Loucy (cell line): Measurements from ENCODE around the gene ZNF559.

Experiments
- H2AFZ ChIP-seq: fragments of 200-600 bp; sonication (generic); 2 replicates; pipeline ENCODE4 v1.6.0; 2016; ENCODE audit warnings: antibody characterized with exemption, mild to moderate bottlenecking, low read length, moderate library complexity
- H3F3A ChIP-seq: fragments of 200-600 bp; 2 replicates; pipeline ENCODE4 v1.6.0; 2016; ENCODE audit warnings: antibody characterized with exemption, low read depth, mild to moderate bottlenecking
- H3K27me3 ChIP-seq: fragments of 200-600 bp; sonication (generic); 2 replicates; pipeline ENCODE4 v1.6.1; 2014; ENCODE audit warnings: low read length, mild to moderate bottlenecking; ENCODE audit not compliant: insufficient read depth, poor library complexity, severe bottlenecking
- H3K36me3 ChIP-seq: fragments of 200-600 bp; sonication (generic); 2 replicates; pipeline ENCODE4 v1.6.1; 2016; ENCODE audit warnings: low read length; ENCODE audit not compliant: insufficient read depth
- H3K4me1 ChIP-seq: fragments of 200-600 bp; sonication (generic); 2 replicates; pipeline ENCODE4 v1.5.1; 2014; ENCODE audit warnings: low read length, mild to moderate bottlenecking; ENCODE audit not compliant: insufficient read depth, poor library complexity, severe bottlenecking
- H3K4me2 ChIP-seq: fragments of 200-600 bp; sonication (generic); 2 replicates; pipeline ENCODE4 v1.6.0; 2014; ENCODE audit warnings: antibody characterized with exemption, low read length, low read depth, mild to moderate bottlenecking; ENCODE audit not compliant: poor library complexity, severe bottlenecking
- H3K4me3 ChIP-seq: fragments of 200-600 bp; sonication (generic); 2 replicates; pipeline ENCODE4 v1.5.1; 2014; ENCODE audit warnings: low read length, mild to moderate bottlenecking, mixed read lengths; ENCODE audit not compliant: poor library complexity, severe bottlenecking
- H3K79me2 ChIP-seq: fragments of 200-600 bp; sonication (generic); 2 replicates; pipeline ENCODE4 v1.6.1; 2014; ENCODE audit warnings: low read length; ENCODE audit not compliant: insufficient read depth
- H3K9ac ChIP-seq: fragments of 200-600 bp; sonication (generic); 2 replicates; pipeline ENCODE4 v1.6.0; 2014; ENCODE audit warnings: mild to moderate bottlenecking, low read depth, low read length, moderate library complexity; ENCODE audit not compliant: poor library complexity, severe bottlenecking
- H3K9me2 ChIP-seq: fragments of 200-600 bp; sonication (generic); replicated peaks from 2 replicates; pipeline ENCODE4 v1.6.1; 2016; ENCODE audit warnings: low read depth, low read length, mixed read lengths
- H3K9me3 ChIP-seq: fragments of 200-600 bp; sonication (generic); 2 replicates; pipeline ENCODE4 v1.6.1; 2014; ENCODE audit warnings: mild to moderate bottlenecking, antibody characterized with exemption, low read length, low read depth; ENCODE audit not compliant: insufficient read depth
- H4K20me1 ChIP-seq: fragments of 200-600 bp; sonication (generic); 2 replicates; pipeline ENCODE4 v1.6.0; 2014; ENCODE audit warnings: antibody characterized with exemption, low read length, mild to moderate bottlenecking; ENCODE audit not compliant: insufficient read depth, poor library complexity, severe bottlenecking
- EZH2phosphoT487 ChIP-seq: fragments of 200-600 bp; IDR thresholded peaks from 2 replicates; pipeline ENCODE4 v1.6.1; 2018; ENCODE audit warnings: antibody characterized with exemption, mild to moderate bottlenecking, moderate library complexity, borderline replicate concordance
- TF ChIP-seq, protein P1 (sequence below): fragments of 200-600 bp; sonication (generic); conservative IDR thresholded peaks from 2 replicates; pipeline ENCODE4 v1.5.1; 2014; ENCODE audit warnings: mild to moderate bottlenecking, antibody characterized with exemption, low read length

The ZNF559 gene

DNA sequence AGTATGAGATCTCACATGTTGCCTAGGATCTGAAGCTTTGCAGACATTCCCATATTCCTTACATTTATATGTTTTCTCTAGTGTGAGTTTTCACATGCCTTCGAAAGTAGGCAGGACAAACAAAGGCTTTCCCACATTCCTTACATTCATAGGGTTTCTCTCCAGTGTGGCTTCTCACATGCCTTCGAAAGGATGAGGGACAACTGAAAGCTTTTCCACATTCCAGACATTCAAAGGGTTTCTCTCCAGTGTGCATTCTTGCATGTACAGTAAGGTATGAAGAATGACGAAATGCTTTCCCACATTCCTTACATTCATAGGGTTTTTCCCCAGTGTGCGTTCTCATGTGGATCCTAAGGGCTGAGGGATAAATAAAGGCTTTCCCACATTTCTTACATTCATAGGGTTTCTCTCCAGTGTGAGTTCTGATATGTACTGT lies 28.5 kb upstream of the ZNF559 start:
- no peaks in the 10 kb centered on the region for H3K4me1 ChIP-seq
- H4K20me1 ChIP-seq = no peaks in the 10 kb centered on the region
- H3K79me2 ChIP-seq = no peaks in the 10 kb centered on the region; the same call in 1 of the 2 replicates
- peaks cover 21% of the 10 kb centered on the region for H3K9me3 ChIP-seq
- H3K36me3 ChIP-seq = peaks cover 30% of the 10 kb centered on the region
- no peak overlapping the region for H3K4me2 ChIP-seq
- H3F3A ChIP-seq = no peaks in the 10 kb centered on the region
- no peaks in the 10 kb centered on the region for H3K9me2 ChIP-seq
- H3K9ac ChIP-seq = no peak overlapping the region
- H3K4me3 ChIP-seq = no peak overlapping the region
- no peak for TF ChIP-seq EZH2phosphoT487
- TF ChIP-seq, protein P1, sequence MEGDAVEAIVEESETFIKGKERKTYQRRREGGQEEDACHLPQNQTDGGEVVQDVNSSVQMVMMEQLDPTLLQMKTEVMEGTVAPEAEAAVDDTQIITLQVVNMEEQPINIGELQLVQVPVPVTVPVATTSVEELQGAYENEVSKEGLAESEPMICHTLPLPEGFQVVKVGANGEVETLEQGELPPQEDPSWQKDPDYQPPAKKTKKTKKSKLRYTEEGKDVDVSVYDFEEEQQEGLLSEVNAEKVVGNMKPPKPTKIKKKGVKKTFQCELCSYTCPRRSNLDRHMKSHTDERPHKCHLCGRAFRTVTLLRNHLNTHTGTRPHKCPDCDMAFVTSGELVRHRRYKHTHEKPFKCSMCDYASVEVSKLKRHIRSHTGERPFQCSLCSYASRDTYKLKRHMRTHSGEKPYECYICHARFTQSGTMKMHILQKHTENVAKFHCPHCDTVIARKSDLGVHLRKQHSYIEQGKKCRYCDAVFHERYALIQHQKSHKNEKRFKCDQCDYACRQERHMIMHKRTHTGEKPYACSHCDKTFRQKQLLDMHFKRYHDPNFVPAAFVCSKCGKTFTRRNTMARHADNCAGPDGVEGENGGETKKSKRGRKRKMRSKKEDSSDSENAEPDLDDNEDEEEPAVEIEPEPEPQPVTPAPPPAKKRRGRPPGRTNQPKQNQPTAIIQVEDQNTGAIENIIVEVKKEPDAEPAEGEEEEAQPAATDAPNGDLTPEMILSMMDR = no peak
- H3K27me3 ChIP-seq = no peaks in the 10 kb centered on the region
- no peak overlapping the region for H2AFZ ChIP-seq

DNA sequence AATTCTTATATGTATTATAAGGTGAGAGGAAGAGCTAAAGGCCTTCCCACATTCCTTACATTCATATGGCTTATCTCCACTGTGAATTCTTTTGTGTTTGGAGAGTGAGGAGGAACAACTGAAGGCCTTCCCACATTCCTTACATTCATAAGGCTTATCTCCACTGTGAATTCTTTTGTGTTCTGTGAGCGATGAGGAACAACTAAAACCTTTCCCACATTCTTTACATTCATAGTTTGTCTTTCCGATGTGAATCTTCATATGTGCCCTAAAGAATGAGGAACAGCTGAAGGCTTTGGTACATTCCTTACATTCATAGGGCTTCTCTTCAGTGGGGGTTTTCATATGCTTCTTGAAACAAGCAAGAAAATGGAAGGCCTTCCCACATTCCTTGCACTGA lies 27.6 kb upstream of the ZNF559 start:
- Histone ChIP-seq H3K27me3 (no peaks in the 10 kb centered on the region), H3K4me2 (no peak overlapping the region), H3K36me3 (peaks cover 38% of the 10 kb centered on the region)

DNA sequence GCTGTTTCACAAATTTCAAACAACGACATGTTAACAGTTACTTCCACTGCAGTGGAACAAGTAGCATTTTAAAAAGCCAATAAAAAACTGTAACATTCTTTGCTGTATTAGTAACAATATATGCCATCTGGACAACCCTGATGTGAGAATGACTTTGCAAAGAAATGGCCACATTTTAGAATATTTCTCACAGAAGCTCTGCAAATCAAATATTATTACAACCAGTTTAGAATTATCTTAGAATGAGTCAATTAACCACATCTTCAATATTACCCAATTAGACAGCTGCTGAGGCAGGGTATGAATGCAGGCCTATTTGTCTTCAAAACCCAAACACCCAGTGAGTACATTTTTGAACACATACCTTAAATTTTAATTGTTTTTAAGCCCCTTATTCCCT lies 17.5 kb upstream of the ZNF559 start:
- Histone ChIP-seq H3K9ac (no peak overlapping the region), H3K4me3 (no peak overlapping the region), H3K4me1 (peaks cover 9% of the 10 kb centered on the region), H3K36me3 (peaks cover 8% of the 10 kb centered on the region; the same call in 1 of the 2 replicates), H3K79me2 (peaks cover 13% of the 10 kb centered on the region), H3K9me2 (no peaks in the 10 kb centered on the region), H2AFZ (no peak overlapping the region), H3K27me3 (no peaks in the 10 kb centered on the region), H3K4me2 (peak overlapping the region; percentile 43), H3F3A (no peaks in the 10 kb centered on the region), H4K20me1 (no peaks in the 10 kb centered on the region), H3K9me3 (no peaks in the 10 kb centered on the region)
- TF ChIP-seq EZH2phosphoT487 = no peak
- TF ChIP-seq, protein P1 = no peak

More for the DNA sequence above, 27.6 kb upstream of the ZNF559 start:
- Histone ChIP-seq H3K4me1 (no peaks in the 10 kb centered on the region), H2AFZ (no peak overlapping the region), H4K20me1 (no peaks in the 10 kb centered on the region), H3K9me3 (peaks cover 21% of the 10 kb centered on the region), H3K9me2 (no peaks in the 10 kb centered on the region), H3K9ac (no peak overlapping the region), H3K79me2 (no peaks in the 10 kb centered on the region; the same call in 1 of the 2 replicates), H3F3A (no peaks in the 10 kb centered on the region), H3K4me3 (no peak overlapping the region)
- no peak for TF ChIP-seq EZH2phosphoT487
- TF ChIP-seq, protein P1 = no peak
